Erythroblast (primary cell): ENCODE results near the gene COL6A1.

Experiments used
- GATA1 ChIP-seq: IDR thresholded peaks from 2 replicates; pipeline ENCODE4 v1.6.1; 2011; ENCODE audit warnings: low read depth, mild to moderate bottlenecking, control low read depth, low read length, moderate library complexity
- POLR2A ChIP-seq: IDR thresholded peaks from 2 replicates; pipeline ENCODE4 v1.6.1; 2011; ENCODE audit warnings: mild to moderate bottlenecking, low read length

DNA sequence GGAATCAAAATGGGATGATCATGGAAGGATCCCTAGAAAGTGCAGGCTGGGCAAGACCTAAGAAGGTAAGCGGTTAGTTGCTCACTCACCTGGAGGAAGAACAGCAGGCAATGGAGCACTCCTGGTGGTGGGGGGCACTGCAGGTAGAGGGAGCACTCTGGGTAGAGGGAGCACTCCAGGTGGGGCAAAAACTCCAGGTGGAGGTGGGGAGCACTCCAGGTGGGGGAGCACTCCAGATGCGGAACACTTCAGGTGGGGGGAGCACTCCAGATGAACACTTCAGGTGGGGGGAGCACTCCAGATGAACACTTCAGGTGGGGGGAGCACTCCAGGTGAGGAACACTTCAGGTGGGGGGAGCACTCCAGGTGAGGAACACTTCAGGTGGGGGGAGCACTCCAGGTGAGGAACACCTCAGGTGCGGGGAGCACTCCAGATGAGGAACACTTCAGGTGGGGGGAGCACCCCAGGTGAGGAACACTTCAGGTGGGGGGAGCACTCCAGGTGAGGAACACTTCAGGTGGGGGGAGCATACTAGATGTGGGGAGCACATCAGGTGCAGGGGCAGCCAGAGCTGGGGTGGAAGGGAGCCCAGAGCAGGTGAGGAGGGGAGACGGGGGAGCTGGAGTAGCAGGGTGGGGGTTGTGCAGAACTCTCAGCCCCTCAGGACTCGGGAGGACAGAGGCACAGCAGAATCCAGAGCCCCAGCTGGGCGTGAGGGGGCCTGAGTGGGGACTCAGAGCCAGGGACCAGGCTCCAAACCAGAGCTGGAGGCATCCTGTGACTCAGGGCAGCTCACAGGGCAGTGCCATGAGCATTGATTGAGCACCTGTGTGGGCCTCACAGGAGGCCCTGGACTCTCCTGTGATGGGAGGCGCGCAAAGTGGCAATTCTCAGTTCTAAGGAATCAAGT is 37.7 kb upstream of the COL6A1 start:
- TF ChIP-seq POLR2A (no peak), GATA1 (no peak)
